SH-SY5Y (cell line): Measurements from ENCODE around the gene GRIK1.

ENCODE experiments used
- GATA2 ChIP-seq: IDR thresholded peaks from 2 replicates; pipeline ENCODE4 v1.6.1; 2011; ENCODE audit warnings: mild to moderate bottlenecking, low read depth, low read length
- GATA3 ChIP-seq: IDR thresholded peaks from 2 replicates; pipeline ENCODE4 v1.6.1; 2011; ENCODE audit warnings: low read depth, mild to moderate bottlenecking, low read length, moderate library complexity

GRCh38 chr21:29888437-29888836 is 51.4 kb downstream of the GRIK1 start:
- TF ChIP-seq GATA3 (no peak), GATA2 (no peak)
